GM23248 (cell line): ENCODE results near the gene NRG4.

Source experiments
- EZH2 ChIP-seq: fragments of 200-600 bp; sonication (generic); IDR thresholded peaks from 2 replicates; pipeline ENCODE4 v1.6.1; 2018; ENCODE audit warnings: antibody characterized with exemption, mild to moderate bottlenecking; ENCODE audit not compliant: insufficient read depth, poor library complexity, severe bottlenecking
- EZH2phosphoT487 ChIP-seq: fragments of 200-600 bp; sonication (generic); IDR thresholded peaks from 2 replicates; pipeline ENCODE4 v1.6.1; 2018; ENCODE audit warnings: antibody characterized with exemption, moderate library complexity, mild to moderate bottlenecking, low read depth; ENCODE audit not compliant: insufficient read depth

DNA sequence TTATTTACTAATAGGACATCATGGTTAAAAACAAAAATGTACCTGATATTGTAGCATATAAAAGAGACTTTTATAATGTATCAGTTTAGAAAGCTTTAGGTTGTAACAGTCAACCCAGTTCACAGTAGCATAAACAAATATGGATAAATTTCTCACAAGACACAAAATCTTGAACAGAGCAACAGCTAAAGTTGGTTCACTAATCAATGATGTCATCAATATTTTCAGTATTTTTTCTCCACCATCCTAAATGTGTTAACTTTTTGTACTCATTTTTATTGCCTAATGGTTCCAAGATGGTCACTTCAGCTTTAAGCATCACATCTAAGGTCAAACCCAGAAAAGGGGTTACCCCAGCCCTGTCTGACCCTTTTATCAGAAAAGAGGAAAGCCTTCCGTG, 21.2 kb upstream of the NRG4 start:
- TF ChIP-seq EZH2: no peak
- TF ChIP-seq EZH2phosphoT487: no peak
